ENCODE data around the gene OGFOD1. TPM values are rescaled to one million over a fixed set of nuclear protein-coding genes. Genes with fewer than 3 reads are reported as not detected.

OGFOD1 gene
- total and polyA plus RNA-seq, 9 of the 15 experiments (the other 6 are each of a cell fraction or from before 2014, with no cell fraction given), result 60.4 to 134 (median 85.8) TPM

- H3K27me3 ChIP-seq (ENCODE audit: control insufficient read depth in 2 of 2, insufficient read depth in 2 of 2, low read length in 2 of 2), result no peaks in the 10 kb centered on the region
- no peak for DNase-seq (ENCODE audit: extremely low read depth in 1 of 4, low spot score in 3 of 4)
- H3K79me2 ChIP-seq (ENCODE audit: control insufficient read depth, insufficient read depth, low read length), result no peaks in the 10 kb centered on the region
- WGBS (ENCODE audit: insufficient coverage, low coverage, missing lambda C conversion rate), result 23% methylated on average over 2 of the region's 2 CpGs
- no peaks in the 10 kb centered on the region for H3K9me3 ChIP-seq (replicated peaks; ENCODE audit: control insufficient read depth, insufficient read depth, low read depth, low read length)
- ChIA-PET CTCF (ENCODE audit: low intra/inter-chr PET ratio) (no interaction called here), POLR2A (interaction anchor here (0.7 to 1.7 kb wide), 4 partner anchors 11 to 75 kb away, joined by 3 to 5 read pairs (median 3); partner anchors contain the start of genes NUDT21 and OGFOD1)
- no peak overlapping the region for H3K4me3 ChIP-seq
- FAIRE-seq, result no peak
- no peak for ATAC-seq
- no peak overlapping the region for H3K4me2 ChIP-seq (ENCODE audit: insufficient read depth, low read length)
- TF ChIP-seq MEIS2 (IDR thresholded peaks at IDR 0.05; ENCODE audit: partially characterized antibody) (peak; percentile 60), RHOXF2B (CRISPR knock-in tag; conservative IDR thresholded peaks at IDR 0.05) (no peak)
- no peaks in the 10 kb centered on the region for H3K36me3 ChIP-seq (ENCODE audit: control insufficient read depth, insufficient read depth, low read length)
- intact Hi-C loops (cut with micrococcal nuclease) (loop anchor here (10.0 kb wide), 1 partner anchor 156 kb away; no protein-coding TSS in a partner anchor), in situ Hi-C loops (cut with MboI) (no loop called here)
- no peaks in the 10 kb centered on the region; a peak in 1 of 5 replicates for H3K4me1 ChIP-seq (replicated peaks in 1 of 2; ENCODE audit: control insufficient read depth in 2 of 2, insufficient read depth in 2 of 2, low read length in 2 of 2)
- H3K27ac ChIP-seq (ENCODE audit: extremely low read depth, low read depth, low read length), result no peak overlapping the region
- H4K20me1 ChIP-seq (replicated peaks; ENCODE audit: control insufficient read depth, insufficient read depth, low read length), result no peaks in the 10 kb centered on the region
- H3K9ac ChIP-seq (ENCODE audit: insufficient read depth in 1 of 2, low read depth in 2 of 2, low read length in 2 of 2), result no peak overlapping the region
- no peaks in the 10 kb centered on the region for H3K9me1 ChIP-seq (ENCODE audit: control insufficient read depth, insufficient read depth, low read length)
- no peak overlapping the region for H2AFZ ChIP-seq (ENCODE audit: low read depth, low read length)
- BruUV-seq (replicated peaks), result no TSS peak
Observed at GRCh38 chr16:56510544-56510943, 59.2 kb downstream of the OGFOD1 start.

- no peak overlapping the region for H2AFZ ChIP-seq (ENCODE audit: low read depth, low read length)
- FAIRE-seq (no peak), ATAC-seq (no peak), DNase-seq (ENCODE audit: extremely low read depth in 1 of 4, low spot score in 3 of 4) (no peak)
- no peaks in the 10 kb centered on the region for H3K9me3 ChIP-seq (replicated peaks; ENCODE audit: control insufficient read depth, insufficient read depth, low read depth, low read length)
- H3K4me1 ChIP-seq (replicated peaks in 1 of 2; ENCODE audit: control insufficient read depth in 2 of 2, insufficient read depth in 2 of 2, low read length in 2 of 2), result no peaks in the 10 kb centered on the region; a peak in 1 of 5 replicates
- in situ Hi-C loops (cut with MboI) (no loop called here), intact Hi-C loops (cut with micrococcal nuclease) (loop anchor here (10.0 kb wide), 1 partner anchor 157 kb away; no protein-coding TSS in a partner anchor)
- H4K20me1 ChIP-seq (replicated peaks; ENCODE audit: control insufficient read depth, insufficient read depth, low read length), result no peaks in the 10 kb centered on the region
- POLR2A ChIA-PET, result interaction anchor here (0.6 to 1.2 kb wide), 2 partner anchors 17 to 206 kb away, joined by 4 read pairs; no protein-coding TSS in a partner anchor
- CTCF ChIA-PET (ENCODE audit: low intra/inter-chr PET ratio), result no interaction called here
- TF ChIP-seq ZNF224 (CRISPR knock-in tag; IDR thresholded peaks at IDR 0.05), result no peak
- TF ChIP-seq ZNF512 (tag; IDR thresholded peaks at IDR 0.05), result no peak
- peak; percentile 57 for TF ChIP-seq ZFP36 (IDR thresholded peaks at IDR 0.05; ENCODE audit: low read depth, low read length, partially characterized antibody)
- peak; percentile 73 for TF ChIP-seq RBM25 (IDR thresholded peaks at IDR 0.05; ENCODE audit: low read depth, low read length, severe bottlenecking)
- H3K9me1 ChIP-seq (ENCODE audit: control insufficient read depth, insufficient read depth, low read length), result no peaks in the 10 kb centered on the region
- H3K36me3 ChIP-seq (ENCODE audit: control insufficient read depth, insufficient read depth, low read length), result no peaks in the 10 kb centered on the region
- H3K27ac ChIP-seq (ENCODE audit: extremely low read depth, low read depth, low read length), result no peak overlapping the region
- no peaks in the 10 kb centered on the region for H3K27me3 ChIP-seq (ENCODE audit: control insufficient read depth in 2 of 2, insufficient read depth in 2 of 2, low read length in 2 of 2)
- no TSS peak for BruUV-seq (replicated peaks)
- no peak overlapping the region for H3K4me2 ChIP-seq (ENCODE audit: insufficient read depth, low read length)
- no peaks in the 10 kb centered on the region for H3K79me2 ChIP-seq (ENCODE audit: control insufficient read depth, insufficient read depth, low read length)
- 89% methylated on average over 1 of the region's 1 CpG for WGBS (ENCODE audit: insufficient coverage, low coverage, missing lambda C conversion rate)
- no peak overlapping the region for H3K4me3 ChIP-seq
- no peak overlapping the region for H3K9ac ChIP-seq (ENCODE audit: insufficient read depth in 1 of 2, low read depth in 2 of 2, low read length in 2 of 2)
Observed at GRCh38 chr16:56512025-56512424, 60.7 kb downstream of the OGFOD1 start.
